GM12878 (cell line): ENCODE results near the gene RHBDF2. TPM values are rescaled to one million over a fixed set of nuclear protein-coding genes. Genes with fewer than 3 reads are reported as not detected.

Source experiments
- ATAC-seq: fragments of 200-7000 bp; cut with Tn5 transposase; 3 replicates; pipeline ENCODE4 v1.9.1; 2020; ENCODE audit warnings: mild to moderate bottlenecking, moderate library complexity
- BruUV-seq: library from RNA; stranded (reverse); fragments of 400-500 nt; replicated peaks from 2 replicates; lab custom pipeline; 2021; lab: Mats Ljungman, UMichigan
- CTCF ChIA-PET: fragments of 300-600 bp; sonication (Branson Sonifier 250); formaldehyde crosslinking; extraction: SDS; loops from one replicate; lab custom pipeline; 2021; ENCODE audit warnings: inconsistent platforms; lab: Yijun Ruan, JAX
- POLR2A ChIA-PET: fragments of 350-600 bp; formaldehyde crosslinking; extraction: SDS; loops from one replicate; lab custom pipeline; 2021; ENCODE audit warnings: inconsistent platforms; lab: Charles Lee
- RAD21 ChIA-PET: fragments of 300-600 bp; sonication (Branson Sonifier 250); formaldehyde crosslinking; loops from one replicate; lab custom pipeline; 2023; ENCODE audit warnings: antibody characterized with exemption; ENCODE audit not compliant: unreplicated experiment; lab: Charles Lee
- SMC1A ChIA-PET: fragments of 300-600 bp; sonication (Branson Sonifier 250); formaldehyde crosslinking; loops from one replicate; lab custom pipeline; 2023; ENCODE audit not compliant: unreplicated experiment, uncharacterized antibody; lab: Charles Lee
- DNase-seq: peaks from one replicate; pipeline ENCODE4 v3.0.0-alpha.2; 2011; ENCODE audit warnings: low read depth, low spot score
- FAIRE-seq: peaks from 3 replicates; lab custom pipeline; 2011; peaks lifted over from hg19 to GRCh38; lab: Jason Lieb, UNC
- H2AFZ ChIP-seq: 2 replicates; pipeline ENCODE4 v1.6.0; 2011; ENCODE audit warnings: low read depth, low read length, control low read depth; ENCODE audit not compliant: control insufficient read depth
- H3K27ac ChIP-seq: 2 replicates; pipeline ENCODE4 v1.5.1; 2011; ENCODE audit warnings: control low read depth; ENCODE audit not compliant: control insufficient read depth, insufficient read depth
- H3K27me3 ChIP-seq, 2 experiments: replicated peaks in 1 of 2; 2 replicates each; pipeline versions ENCODE4 v1.6.0 to v1.6.1; 2011; ENCODE audit warnings: low read length in 1 of 2; ENCODE audit not compliant: control insufficient read depth in 2 of 2, insufficient read depth in 2 of 2
- H3K36me3 ChIP-seq, 2 experiments: 2 replicates each; pipeline ENCODE4 v1.5.1; 2011; ENCODE audit warnings: low read length in 1 of 2; ENCODE audit not compliant: control insufficient read depth in 2 of 2, insufficient read depth in 2 of 2
- H3K4me1 ChIP-seq: 2 replicates; pipeline ENCODE4 v1.6.1; 2011; ENCODE audit warnings: mild to moderate bottlenecking, low read length, moderate library complexity, mixed read lengths; ENCODE audit not compliant: control insufficient read depth, insufficient read depth
- H3K4me2 ChIP-seq: 2 replicates; pipeline ENCODE4 v1.6.0; 2011; ENCODE audit warnings: control low read depth; ENCODE audit not compliant: control insufficient read depth, insufficient read depth
- H3K4me3 ChIP-seq: fragments of 200-600 bp; sonication (generic); 2 replicates; pipeline ENCODE4 v1.5.1; 2016
- H3K79me2 ChIP-seq: 2 replicates; pipeline ENCODE4 v1.6.0; 2011; ENCODE audit warnings: low read length; ENCODE audit not compliant: control insufficient read depth, insufficient read depth
- H3K9ac ChIP-seq: 2 replicates; pipeline ENCODE4 v1.8.0; 2011; ENCODE audit warnings: low read length, control low read depth, mixed read lengths; ENCODE audit not compliant: control insufficient read depth, insufficient read depth
- H3K9me3 ChIP-seq: replicated peaks from 3 replicates; pipeline ENCODE4 v1.5.1; 2011; ENCODE audit warnings: mild to moderate bottlenecking, low read length; ENCODE audit not compliant: control insufficient read depth, insufficient read depth
- H4K20me1 ChIP-seq: 2 replicates; pipeline ENCODE4 v1.6.0; 2011; ENCODE audit not compliant: control insufficient read depth, insufficient read depth
- BMI1 ChIP-seq: fragments of 450-650 bp; IDR thresholded peaks from 2 replicates; pipeline ENCODE4 v1.6.1; 2016; ENCODE audit warnings: mild to moderate bottlenecking, moderate library complexity, borderline replicate concordance
- CHD1 ChIP-seq: IDR thresholded peaks from 2 replicates; pipeline ENCODE4 v1.6.1; 2012; ENCODE audit warnings: low read depth, low read length, improper control_type of control experiment
- CREB1 ChIP-seq: IDR thresholded peaks from 2 replicates; pipeline ENCODE4 v1.6.1; 2012; ENCODE audit warnings: low read depth, mild to moderate bottlenecking, inconsistent platforms
- CREM ChIP-seq: IDR thresholded peaks from 2 replicates; pipeline ENCODE4 v1.6.1; 2014; ENCODE audit warnings: antibody characterized with exemption, low read depth
- JUND ChIP-seq: IDR thresholded peaks from 2 replicates; pipeline ENCODE4 v1.6.1; 2012; ENCODE audit warnings: low read depth, mild to moderate bottlenecking, low read length, improper control_type of control experiment, moderate library complexity
- KDM1A ChIP-seq: fragments of 200-600 bp; sonication (generic); IDR thresholded peaks from 2 replicates; pipeline ENCODE4 v1.6.1; 2016; ENCODE audit warnings: borderline replicate concordance
- NRF1 ChIP-seq: conservative IDR thresholded peaks from 2 replicates; pipeline ENCODE4 v1.6.1; 2011; ENCODE audit warnings: mild to moderate bottlenecking, low read depth, low read length, improper control_type of control experiment
- ZBTB11 ChIP-seq: fragments of 450-650 bp; formaldehyde crosslinking; IDR thresholded peaks from 2 replicates; pipeline ENCODE4 v1.5.0; 2022; ENCODE audit warnings: mild to moderate bottlenecking, missing genetic modification characterization
- ZZZ3 ChIP-seq: IDR thresholded peaks from 2 replicates; pipeline ENCODE4 v1.6.1; 2011; ENCODE audit warnings: low read depth; ENCODE audit not compliant: control insufficient read depth, insufficient read length
- WGBS: methylation state at CpG from one replicate; pipeline ENCODE4 v1.1.6; 2016; ENCODE audit warnings: low lambda C conversion rate; ENCODE audit not compliant: insufficient replicate concordance, insufficient coverage; ENCODE audit errors: missing lambda C conversion rate; 5-methylcytosine and 5-hydroxymethylcytosine counted together
- in situ Hi-C: fragments of 300-500 bp; cut with MboI; formaldehyde crosslinking; loops from 9 replicates; pipeline ENCODE4 v1.14.3; 2018; ENCODE audit warnings: mixed read lengths
- intact Hi-C: fragments of 100-400 bp; cut with micrococcal nuclease; formaldehyde crosslinking; loops from one replicate; pipeline ENCODE4 v1.14.2; 2022; ENCODE audit not compliant: unreplicated experiment
- polyA plus RNA-seq, 11 experiments: library from polyadenylated mRNA; depleted of rRNA in 4 of 11; unstranded in 6 of 11; stranded (reverse) in 5 of 11; fragments of >200 nt; fragmentation: Nextera tagmentation in 4 of 11; fragmentation: Illumina TruSeq in 1 of 11; extraction: Ambion mirVana in 4 of 11; extraction: Trizol in 1 of 11; gene quantifications; 1 replicate in 1 of 11; 2 replicates in 10 of 11; pipeline versions ENCODE4 v1.2.1 to v1.2.3, GENCODE V29; 2011 to 2016; ENCODE audit warnings: inconsistent platforms in 2 of 11, missing spikeins in 2 of 11, low read depth in 1 of 11
- total RNA-seq, 4 experiments: library from RNA; depleted of rRNA in 3 of 4; stranded (reverse); fragments of >200 nt in 3 of 4; fragmentation: Illumina TruSeq in 1 of 4; extraction: Trizol in 1 of 4; gene quantifications; 2 replicates each; pipeline versions ENCODE4 v1.2.1 to v1.2.3, GENCODE V29; 2013 to 2021

The RHBDF2 gene
- total and polyA plus RNA-seq, 10 of the 15 experiments (the other 5 are each of a cell fraction or from before 2014, with no cell fraction given) = 0.97 to 43.0 (median 18.7) TPM

GRCh38 chr17:76477576-76477975, 23.6 kb downstream of the RHBDF2 start:
- no peaks in the 10 kb centered on the region for H3K27me3 ChIP-seq
- SMC1A ChIA-PET = no interaction called here
- TF ChIP-seq ZBTB11 (CRISPR knock-in tag) (no peak), KDM1A (no peak), NRF1 (no peak), JUND (no peak), ZZZ3 (no peak), CHD1 (no peak), CREM (no peak), BMI1 (no peak), CREB1 (no peak)
- TF ChIP-seq, all 136 proteins: peak for 0
- Histone ChIP-seq H4K20me1 (no peaks in the 10 kb centered on the region), H3K79me2 (peaks cover 8% of the 10 kb centered on the region; the same call in 1 of the 2 replicates), H3K36me3 (peaks cover 6 to 7% of the 10 kb centered on the region in 2 experiments; a peak in 3 of 4 replicates), H3K27ac (no peak overlapping the region), H3K4me1 (peaks cover 27% of the 10 kb centered on the region), H3K4me2 (no peak overlapping the region), H2AFZ (no peak overlapping the region), H3K9ac (no peak overlapping the region), H3K9me3 (no peaks in the 10 kb centered on the region), H3K4me3 (no peak overlapping the region)
- DNase-seq (no peak), ATAC-seq (no peak), FAIRE-seq (no peak)
- ChIA-PET RAD21 (no interaction called here), CTCF (interaction anchor here (0.8 to 1.7 kb wide), 3 partner anchors 16 to 29 kb away, joined by 3 to 5 read pairs (median 5); no protein-coding TSS in a partner anchor), POLR2A (interaction anchor here (1.1 to 2.5 kb wide), 2 partner anchors 15 to 22 kb away, joined by 3 to 8 read pairs; no protein-coding TSS in a partner anchor)
- in situ Hi-C loops (no loop called here), intact Hi-C loops (no loop called here)
- BruUV-seq = no TSS peak
- 56% methylated on average over 8 of the region's 15 CpGs for WGBS
